ENCODE data around the gene CRIP2. TPM values are rescaled to one million over a fixed set of nuclear protein-coding genes. Genes with fewer than 3 reads are reported as not detected.

CRIP2 gene
- total RNA-seq, 4 donors from 2014 or later: 103 to 203 (median 141) TPM

DNA sequence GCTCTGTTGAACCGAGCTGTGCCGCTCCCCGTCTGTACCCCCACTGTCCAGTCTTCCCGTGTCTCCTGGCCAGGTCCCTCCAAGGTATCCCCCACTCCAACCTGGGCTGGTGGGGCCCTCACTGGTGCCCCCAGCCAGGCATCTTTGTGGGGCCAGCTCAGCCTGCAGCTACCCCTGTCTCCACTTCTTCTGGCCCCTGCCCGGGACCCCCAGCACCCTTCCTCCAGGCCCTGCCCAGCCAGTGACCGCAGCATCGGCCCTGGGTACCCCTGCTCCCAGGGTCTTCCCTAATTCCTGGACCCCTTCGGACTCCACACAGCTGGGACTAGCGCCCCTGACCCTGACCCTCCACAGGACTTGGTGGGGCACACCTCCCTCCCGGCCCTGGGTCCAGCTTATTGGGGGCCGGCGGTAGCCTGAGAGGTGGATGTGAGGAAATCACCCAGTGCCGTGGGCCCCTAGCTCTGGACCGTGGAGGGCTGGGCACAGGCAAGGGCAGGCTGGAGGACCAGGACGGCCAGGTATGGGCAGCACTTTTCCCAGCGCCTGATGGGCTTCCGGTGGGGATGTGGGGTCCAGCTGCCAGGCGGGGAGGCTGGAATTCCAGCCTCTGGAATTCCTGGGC, 8.0 kb downstream of the CRIP2 start:
- intact Hi-C loops (cut with DNase I; ENCODE audit: low total_unique reads): no loop called here
- WGBS, 2 donors: 54% methylated on average over 14 to 16 of the region's 18 CpGs
- DNase-seq (ENCODE audit: low spot score in 2 of 2): no peak
- no peak overlapping the region for H3K4me3 ChIP-seq (ENCODE audit: low read depth, poor library complexity, severe bottlenecking)
- TF ChIP-seq, protein P1, sequence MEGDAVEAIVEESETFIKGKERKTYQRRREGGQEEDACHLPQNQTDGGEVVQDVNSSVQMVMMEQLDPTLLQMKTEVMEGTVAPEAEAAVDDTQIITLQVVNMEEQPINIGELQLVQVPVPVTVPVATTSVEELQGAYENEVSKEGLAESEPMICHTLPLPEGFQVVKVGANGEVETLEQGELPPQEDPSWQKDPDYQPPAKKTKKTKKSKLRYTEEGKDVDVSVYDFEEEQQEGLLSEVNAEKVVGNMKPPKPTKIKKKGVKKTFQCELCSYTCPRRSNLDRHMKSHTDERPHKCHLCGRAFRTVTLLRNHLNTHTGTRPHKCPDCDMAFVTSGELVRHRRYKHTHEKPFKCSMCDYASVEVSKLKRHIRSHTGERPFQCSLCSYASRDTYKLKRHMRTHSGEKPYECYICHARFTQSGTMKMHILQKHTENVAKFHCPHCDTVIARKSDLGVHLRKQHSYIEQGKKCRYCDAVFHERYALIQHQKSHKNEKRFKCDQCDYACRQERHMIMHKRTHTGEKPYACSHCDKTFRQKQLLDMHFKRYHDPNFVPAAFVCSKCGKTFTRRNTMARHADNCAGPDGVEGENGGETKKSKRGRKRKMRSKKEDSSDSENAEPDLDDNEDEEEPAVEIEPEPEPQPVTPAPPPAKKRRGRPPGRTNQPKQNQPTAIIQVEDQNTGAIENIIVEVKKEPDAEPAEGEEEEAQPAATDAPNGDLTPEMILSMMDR (IDR thresholded peaks at IDR 0.05): no peak
- TF ChIP-seq POLR2A (IDR thresholded peaks at IDR 0.05): no peak

DNA sequence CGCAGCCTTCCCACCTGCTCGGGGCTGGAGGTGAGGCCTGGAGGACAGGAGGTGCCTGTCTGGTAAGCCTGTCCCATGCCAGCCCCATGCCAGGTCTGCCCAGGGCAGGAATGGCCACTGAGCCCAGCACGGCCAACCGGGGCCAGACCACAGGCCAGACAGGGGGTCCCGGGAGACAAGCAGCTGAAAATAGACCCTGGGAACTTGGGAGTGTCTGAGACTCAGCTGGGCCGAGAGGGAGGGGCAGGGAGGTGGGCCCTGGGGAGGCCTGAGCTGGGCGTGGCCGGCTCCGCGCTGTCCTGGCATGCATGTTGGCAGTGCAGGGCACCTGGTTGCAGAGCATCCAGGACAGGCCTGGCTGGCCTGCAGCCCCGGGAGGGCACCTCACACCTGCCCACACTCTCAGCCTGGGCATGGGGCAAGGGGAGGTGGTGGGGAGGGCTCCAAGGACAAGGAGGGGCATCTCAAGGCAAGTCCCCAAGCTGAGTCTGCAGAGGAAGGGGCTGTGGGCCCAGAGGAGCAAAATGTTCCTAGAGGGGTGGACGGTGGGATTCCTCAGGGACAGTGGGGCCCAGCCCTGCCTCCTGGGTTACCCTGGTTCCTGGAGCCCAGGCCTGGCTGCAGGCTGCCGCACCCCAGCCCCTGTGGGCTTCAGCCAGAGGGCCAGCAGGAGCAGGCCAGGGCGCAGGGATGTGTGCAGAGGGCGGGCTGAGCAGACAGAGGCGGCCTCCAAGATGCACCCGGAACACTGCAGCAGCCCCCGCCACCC, 8.9 kb downstream of the CRIP2 start:
- TF ChIP-seq, protein P1 (IDR thresholded peaks at IDR 0.05): no peak
- no peak for TF ChIP-seq POLR2A (IDR thresholded peaks at IDR 0.05)
- DNase-seq (ENCODE audit: low spot score in 2 of 2): peak; percentile 18 to 93
- H3K4me3 ChIP-seq (ENCODE audit: low read depth, poor library complexity, severe bottlenecking): no peak overlapping the region
- intact Hi-C loops (cut with DNase I; ENCODE audit: low total_unique reads): no loop called here
- WGBS, 2 donors: 10 to 19% methylated on average over 15 to 17 of the region's 18 CpGs

DNA sequence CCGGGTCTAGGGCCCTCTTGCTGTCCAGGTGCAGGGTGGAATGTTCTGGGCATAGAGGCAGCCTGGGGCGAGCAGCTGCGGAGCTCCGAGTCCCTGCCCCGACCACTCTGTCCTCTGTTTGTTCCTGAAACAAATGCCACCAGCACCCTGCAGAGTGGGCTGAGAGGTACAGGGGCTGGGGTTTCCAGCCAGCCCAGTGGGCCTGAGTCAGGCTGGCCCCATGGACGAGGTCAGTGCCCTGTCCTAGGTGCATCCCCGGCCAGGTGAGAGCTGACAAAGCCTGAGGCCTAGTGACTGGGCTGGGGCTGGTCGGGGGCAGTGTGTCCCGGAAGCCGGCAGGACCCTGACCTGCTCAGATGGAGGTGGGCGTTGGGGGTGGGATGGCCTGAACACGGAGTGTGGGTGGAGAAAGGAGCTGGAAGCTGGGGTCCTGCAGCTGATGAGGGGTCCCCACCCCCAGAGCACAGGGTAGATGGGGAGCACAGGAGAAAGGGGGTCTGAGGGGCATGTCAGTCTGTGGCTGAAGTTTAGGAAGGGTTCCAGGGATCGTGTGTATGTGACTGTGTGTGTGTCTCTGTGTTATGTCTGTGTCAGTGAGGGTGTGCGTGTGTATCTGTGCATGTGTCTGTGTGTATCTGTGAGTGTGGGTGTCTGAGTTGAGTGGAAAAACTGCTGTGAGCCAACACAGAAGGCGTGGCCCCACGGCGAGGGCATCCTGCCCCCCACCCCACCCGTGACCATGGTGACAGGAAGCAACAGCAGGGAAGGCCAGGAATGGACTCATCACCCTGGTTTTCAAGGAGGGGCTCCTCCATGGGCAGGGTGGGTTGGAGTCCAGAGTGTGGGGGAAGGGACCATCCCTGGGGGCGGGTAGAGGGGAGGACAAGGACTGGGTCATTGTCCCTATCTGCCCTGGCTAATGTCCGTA, 9.7 kb downstream of the CRIP2 start:
- intact Hi-C loops (cut with DNase I; ENCODE audit: low total_unique reads): no loop called here
- DNase-seq (ENCODE audit: low spot score in 2 of 2): peak; percentile 32 to 95
- 21 to 30% methylated on average over 17 to 20 of the region's 20 CpGs for WGBS, 2 donors
- H3K4me3 ChIP-seq (ENCODE audit: low read depth, poor library complexity, severe bottlenecking): no peak overlapping the region
- TF ChIP-seq, protein P1 (IDR thresholded peaks at IDR 0.05): no peak
- no peak for TF ChIP-seq POLR2A (IDR thresholded peaks at IDR 0.05)

DNA sequence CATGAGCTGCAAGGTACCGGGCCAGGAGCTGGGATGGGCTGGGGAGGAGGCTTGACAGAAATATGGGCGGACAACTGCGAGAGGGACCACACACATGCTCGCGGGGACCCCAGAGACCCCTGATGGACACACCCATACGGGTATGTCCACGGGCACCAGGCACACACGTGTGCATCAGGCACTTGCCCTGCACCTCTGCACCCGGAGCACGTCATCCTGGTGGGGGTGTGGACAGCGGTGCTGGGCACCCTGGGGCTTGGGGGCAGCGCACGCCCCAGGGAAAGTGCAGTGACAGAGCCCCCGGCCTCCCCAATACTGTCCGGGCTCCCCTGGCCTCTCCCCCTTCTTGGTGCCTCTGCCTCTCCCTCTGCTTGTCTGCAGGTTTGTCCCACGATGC, 10.4 kb downstream of the CRIP2 start:
- intact Hi-C loops (cut with DNase I; ENCODE audit: low total_unique reads): no loop called here
- 54 to 70% methylated on average over 3 to 14 of the region's 16 CpGs for WGBS, 2 donors
- DNase-seq (ENCODE audit: low spot score in 2 of 2): no peak
- H3K4me3 ChIP-seq (ENCODE audit: low read depth, poor library complexity, severe bottlenecking): no peak overlapping the region
- no peak for TF ChIP-seq POLR2A (IDR thresholded peaks at IDR 0.05)
- TF ChIP-seq, protein P1 (IDR thresholded peaks at IDR 0.05): no peak

DNA sequence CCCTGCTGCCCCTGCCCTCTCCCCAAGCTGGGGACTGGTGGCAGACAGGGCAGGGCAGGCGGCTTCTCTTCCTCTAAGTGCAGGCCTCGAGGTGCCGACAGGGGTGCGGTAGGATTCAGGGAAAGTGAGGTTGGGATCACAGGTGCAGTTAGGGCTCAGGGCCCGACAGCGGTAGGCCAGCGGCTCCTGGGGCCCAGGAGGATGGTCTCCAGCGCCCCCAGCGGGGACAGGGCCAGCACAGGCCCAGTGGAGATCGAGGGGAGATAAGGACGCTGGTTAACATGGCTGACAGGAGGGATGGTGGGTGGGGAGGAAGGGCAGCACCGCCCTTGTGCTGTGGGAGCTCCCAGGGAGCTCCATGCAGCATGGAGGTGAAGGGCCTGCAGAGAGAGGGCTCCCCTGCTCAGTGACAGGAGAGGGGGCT, 11.1 kb downstream of the CRIP2 start:
- TF ChIP-seq, protein P1 (IDR thresholded peaks at IDR 0.05): no peak
- no peak for TF ChIP-seq POLR2A (IDR thresholded peaks at IDR 0.05)
- H3K4me3 ChIP-seq (ENCODE audit: low read depth, poor library complexity, severe bottlenecking): no peak overlapping the region
- intact Hi-C loops (cut with DNase I; ENCODE audit: low total_unique reads): no loop called here
- DNase-seq (ENCODE audit: low spot score in 2 of 2): peak; percentile 23 to 89
- WGBS, 2 donors: 7 to 28% methylated on average over 11 to 12 of the region's 12 CpGs
